Renal pelvis (tissue), 12 donors: ENCODE data around the gene NUDT9. TPM values are rescaled to one million over a fixed set of nuclear protein-coding genes. Genes with fewer than 3 reads are reported as not detected.
A peak's percentile ranks its signal among the peaks of the same experiment; 100 is the strongest.
"Not testable (repeated sequence)": the region's sequence is repeated elsewhere in the genome, so short reads cannot be mapped to it uniquely, and the experiment has no call there.

Experiments
- DNase-seq: peaks from one replicate; pipeline ENCODE4 v3.0.0-alpha.2; 2013
- long read RNA-seq, 16 experiments: transcript quantifications; one replicate each; lab custom pipeline, GENCODE V29; 2026
- polyA plus RNA-seq, 3 donors: library from polyadenylated mRNA; unstranded; fragments of 120-200 nt; gene quantifications; one replicate each; pipeline ENCODE4 v1.2.1, GENCODE V29; 2013; ENCODE audit not compliant: insufficient read length in 3 of 3

Gene NUDT9, protein sequence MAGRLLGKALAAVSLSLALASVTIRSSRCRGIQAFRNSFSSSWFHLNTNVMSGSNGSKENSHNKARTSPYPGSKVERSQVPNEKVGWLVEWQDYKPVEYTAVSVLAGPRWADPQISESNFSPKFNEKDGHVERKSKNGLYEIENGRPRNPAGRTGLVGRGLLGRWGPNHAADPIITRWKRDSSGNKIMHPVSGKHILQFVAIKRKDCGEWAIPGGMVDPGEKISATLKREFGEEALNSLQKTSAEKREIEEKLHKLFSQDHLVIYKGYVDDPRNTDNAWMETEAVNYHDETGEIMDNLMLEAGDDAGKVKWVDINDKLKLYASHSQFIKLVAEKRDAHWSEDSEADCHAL
- polyA plus RNA-seq = 10 to 100 TPM; 57.8 to 69.9 (median 68.7) TPM
- long read RNA-seq, donor 1, transcript NUDT9-201 (8 exons, 1,701 nt) = major isoform, 18 of 49 reads
- long read RNA-seq, donor 1, partial matches to known transcripts = 29 of 49 reads
- long read RNA-seq, donor 1, other reads (novel, unspliced or antisense) = 0 of 49 reads
- long read RNA-seq, donor 2, transcript NUDT9-201 (8 exons, 1,701 nt) = major isoform, 21 of 36 reads
- long read RNA-seq, donor 2, partial matches to known transcripts = 12 of 36 reads
- long read RNA-seq, donor 2, other reads (novel, unspliced or antisense) = 0 of 36 reads
- long read RNA-seq, donor 3, transcript NUDT9-201 (8 exons, 1,701 nt) = major isoform, 20 of 49 reads
- long read RNA-seq, donor 3, partial matches to known transcripts = 27 of 49 reads
- long read RNA-seq, donor 3, other reads (novel, unspliced or antisense) = 0 of 49 reads
- long read RNA-seq, donor 4, transcript NUDT9-201 (8 exons, 1,701 nt) = major isoform, 25 of 51 reads
- long read RNA-seq, donor 4, partial matches to known transcripts = 23 of 51 reads
- long read RNA-seq, donor 4, other reads (novel, unspliced or antisense) = 0 of 51 reads
- long read RNA-seq, donor 5, transcript NUDT9-201 (8 exons, 1,701 nt) = major isoform, 9 of 21 reads
- long read RNA-seq, donor 5, partial matches to known transcripts = 10 of 21 reads
- long read RNA-seq, donor 5, other reads (novel, unspliced or antisense) = 0 of 21 reads
- long read RNA-seq, donor 6, transcript NUDT9-201 (8 exons, 1,701 nt) = major isoform, 13 of 14 reads
- long read RNA-seq, donor 6, partial matches to known transcripts = 0 of 14 reads
- long read RNA-seq, donor 6, other reads (novel, unspliced or antisense) = 0 of 14 reads
- long read RNA-seq, donor 7, transcript NUDT9-201 (8 exons, 1,701 nt) = major isoform, 11 of 44 reads
- long read RNA-seq, donor 7, partial matches to known transcripts = 31 of 44 reads
- long read RNA-seq, donor 7, other reads (novel, unspliced or antisense) = 0 of 44 reads
- long read RNA-seq, donor 8, transcript NUDT9-201 (8 exons, 1,701 nt) = major isoform, 7 of 16 reads
- long read RNA-seq, donor 8, partial matches to known transcripts = 9 of 16 reads
- long read RNA-seq, donor 8, other reads (novel, unspliced or antisense) = 0 of 16 reads
- long read RNA-seq, donor 9, transcript NUDT9-201 (8 exons, 1,701 nt) = major isoform, 26 of 60 reads
- long read RNA-seq, donor 9, partial matches to known transcripts = 32 of 60 reads
- long read RNA-seq, donor 9, other reads (novel, unspliced or antisense) = 0 of 60 reads
- long read RNA-seq, donor 10, transcript NUDT9-201 (8 exons, 1,701 nt) = major isoform, 7 of 18 reads
- long read RNA-seq, donor 10, partial matches to known transcripts = 10 of 18 reads
- long read RNA-seq, donor 10, other reads (novel, unspliced or antisense) = 0 of 18 reads
- long read RNA-seq, donor 11, partial matches to known transcripts = 12 of 14 reads
- long read RNA-seq, donor 11, other reads (novel, unspliced or antisense) = 0 of 14 reads
- long read RNA-seq, donor 12, transcript NUDT9-201 (8 exons, 1,701 nt) = major isoform, 20 of 54 reads
- long read RNA-seq, donor 12, partial matches to known transcripts = 28 of 54 reads
- long read RNA-seq, donor 12, other reads (novel, unspliced or antisense) = 0 of 54 reads
- long read RNA-seq, donor 13, transcript NUDT9-201 (8 exons, 1,701 nt) = major isoform, 7 of 28 reads
- long read RNA-seq, donor 13, partial matches to known transcripts = 21 of 28 reads
- long read RNA-seq, donor 13, other reads (novel, unspliced or antisense) = 0 of 28 reads
- long read RNA-seq, donor 14, transcript NUDT9-201 (8 exons, 1,701 nt) = major isoform, 14 of 50 reads
- long read RNA-seq, donor 14, partial matches to known transcripts = 35 of 50 reads
- long read RNA-seq, donor 14, other reads (novel, unspliced or antisense) = 0 of 50 reads
- long read RNA-seq, donor 15, transcript NUDT9-201 (8 exons, 1,701 nt) = major isoform, 23 of 48 reads
- long read RNA-seq, donor 15, partial matches to known transcripts = 21 of 48 reads
- long read RNA-seq, donor 15, other reads (novel, unspliced or antisense) = 0 of 48 reads
- long read RNA-seq, donor 16, transcript NUDT9-201 (8 exons, 1,701 nt) = major isoform, 25 of 68 reads
- long read RNA-seq, donor 16, partial matches to known transcripts = 41 of 68 reads
- long read RNA-seq, donor 16, other reads (novel, unspliced or antisense) = 0 of 68 reads

- DNase-seq = peak; percentile 97
Observed at GRCh38 chr4:87422104-87423052, at the start of gene NUDT9. TSS of gene NUDT9 (plus strand) at chr4:87422573. CDS start at chr4:87422906, 333 bp downstream.

- peak; percentile 28 for DNase-seq
Observed at GRCh38 chr4:87375719-87376291, 46.6 kb upstream of the NUDT9 start.

DNA sequence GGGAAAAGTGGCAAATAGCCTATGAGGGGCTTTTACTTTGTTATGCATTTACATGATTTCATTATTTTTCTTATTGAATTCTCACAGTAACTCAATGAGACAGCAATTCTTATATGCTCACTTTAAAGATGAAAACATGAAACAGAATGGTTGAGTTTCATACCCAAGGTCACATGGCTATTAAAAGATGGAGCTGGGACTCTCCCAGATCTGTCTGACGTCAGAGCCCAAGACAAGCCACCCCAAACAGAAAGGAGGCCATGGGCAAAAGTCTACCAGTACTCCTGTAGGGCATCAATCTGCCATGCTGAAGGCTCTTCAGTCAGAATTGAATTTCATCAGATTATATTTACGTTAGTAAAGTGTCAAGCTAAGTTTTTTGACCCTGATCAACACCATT lies 44.6 kb upstream of the NUDT9 start:
- no peak for DNase-seq

DNA sequence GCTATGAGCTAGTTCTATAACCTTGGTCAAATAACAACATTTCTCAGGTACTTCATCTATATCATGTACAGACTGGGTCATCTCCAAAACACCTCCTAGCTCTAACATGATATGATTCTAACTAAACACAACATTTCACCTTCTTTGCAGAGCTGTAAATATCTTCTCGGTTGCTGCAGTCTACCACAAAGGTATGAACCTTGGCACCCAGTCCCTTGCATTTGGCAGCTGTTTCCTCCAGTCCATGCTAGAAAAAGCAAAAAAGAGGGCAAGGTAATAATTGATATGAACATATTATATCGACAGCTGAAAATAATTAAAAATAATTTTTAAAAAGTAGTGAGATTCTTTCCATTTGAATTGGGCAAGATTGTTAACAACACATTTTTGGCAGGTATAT lies 40.3 kb upstream of the NUDT9 start:
- DNase-seq = no peak

DNA sequence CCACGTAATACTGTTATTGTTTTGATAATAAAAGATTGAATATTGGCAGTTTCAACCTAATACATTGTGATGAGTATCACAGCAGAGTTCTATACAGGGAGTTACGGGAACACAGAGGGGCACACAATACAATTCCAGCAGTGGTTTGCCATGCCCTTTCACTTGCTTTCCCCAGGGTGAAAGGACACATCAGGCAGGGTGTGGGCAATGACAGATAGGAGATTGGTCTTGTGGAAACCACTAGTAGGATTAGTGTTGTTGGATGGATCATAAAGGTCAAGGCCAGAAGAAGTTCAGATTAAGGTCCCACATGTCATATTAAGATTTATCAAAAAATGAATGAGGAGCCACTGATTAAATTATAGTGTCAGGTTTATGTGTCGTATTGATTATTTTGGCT lies 39.4 kb upstream of the NUDT9 start:
- DNase-seq = no peak

DNA sequence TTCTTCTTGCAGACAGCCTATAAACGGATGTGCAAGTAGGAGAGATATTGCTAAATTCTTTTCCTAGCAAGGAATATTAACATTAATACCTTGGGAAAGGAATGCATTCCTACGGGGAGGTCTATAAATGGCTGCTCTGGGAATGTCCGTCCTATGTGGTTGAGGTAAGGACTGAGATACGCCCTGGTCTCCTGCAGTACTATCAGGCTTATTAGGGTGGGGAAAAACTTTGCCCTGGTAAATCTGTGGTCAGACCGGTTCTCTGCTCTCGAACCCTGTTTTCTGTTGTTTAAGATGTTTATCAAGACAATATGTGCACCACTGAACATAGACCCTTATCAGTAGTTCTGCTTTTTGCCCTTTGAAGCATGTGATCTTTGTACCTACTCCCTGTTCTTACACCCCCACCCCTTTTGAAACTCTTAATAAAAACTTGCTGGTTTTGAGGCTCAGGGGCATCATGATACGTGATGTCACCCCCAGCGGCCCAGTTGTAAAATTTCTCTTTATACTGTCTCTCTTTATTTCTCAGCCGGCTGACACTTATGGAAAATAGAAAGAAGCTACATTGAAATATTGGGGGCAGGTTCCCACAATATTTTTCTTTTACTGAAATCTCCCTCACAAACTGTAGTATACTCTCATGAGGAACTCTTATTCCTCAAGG lies 37.8 kb upstream of the NUDT9 start:
- DNase-seq = not testable (repeated sequence)

- no peak for DNase-seq
Observed at GRCh38 chr4:87387237-87387636, 35.1 kb upstream of the NUDT9 start.

DNA sequence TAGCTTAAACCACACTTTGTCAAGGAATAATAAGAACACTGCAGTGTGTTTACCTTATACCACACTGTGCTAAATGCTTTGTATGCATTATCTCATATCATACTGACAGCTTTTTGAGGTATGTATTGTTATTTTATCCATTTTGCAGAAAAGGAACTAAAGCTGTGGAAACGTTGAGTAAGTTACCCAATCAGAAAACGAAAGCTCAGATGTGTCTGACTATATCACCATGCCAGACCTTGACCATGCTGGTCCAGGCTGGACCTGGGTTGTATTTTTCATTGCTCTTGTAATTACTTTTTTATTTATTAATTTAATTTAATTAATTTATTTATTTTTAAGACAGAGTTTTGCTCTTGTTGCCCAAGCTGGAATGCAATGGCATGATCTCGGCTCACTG lies 33.5 kb upstream of the NUDT9 start:
- no peak for DNase-seq

- not testable (repeated sequence) for DNase-seq
Observed at GRCh38 chr4:87390055-87390454, 32.3 kb upstream of the NUDT9 start.

GRCh38 chr4:87390551-87390890 lies 31.9 kb upstream of the NUDT9 start:
- no peak for DNase-seq

DNA sequence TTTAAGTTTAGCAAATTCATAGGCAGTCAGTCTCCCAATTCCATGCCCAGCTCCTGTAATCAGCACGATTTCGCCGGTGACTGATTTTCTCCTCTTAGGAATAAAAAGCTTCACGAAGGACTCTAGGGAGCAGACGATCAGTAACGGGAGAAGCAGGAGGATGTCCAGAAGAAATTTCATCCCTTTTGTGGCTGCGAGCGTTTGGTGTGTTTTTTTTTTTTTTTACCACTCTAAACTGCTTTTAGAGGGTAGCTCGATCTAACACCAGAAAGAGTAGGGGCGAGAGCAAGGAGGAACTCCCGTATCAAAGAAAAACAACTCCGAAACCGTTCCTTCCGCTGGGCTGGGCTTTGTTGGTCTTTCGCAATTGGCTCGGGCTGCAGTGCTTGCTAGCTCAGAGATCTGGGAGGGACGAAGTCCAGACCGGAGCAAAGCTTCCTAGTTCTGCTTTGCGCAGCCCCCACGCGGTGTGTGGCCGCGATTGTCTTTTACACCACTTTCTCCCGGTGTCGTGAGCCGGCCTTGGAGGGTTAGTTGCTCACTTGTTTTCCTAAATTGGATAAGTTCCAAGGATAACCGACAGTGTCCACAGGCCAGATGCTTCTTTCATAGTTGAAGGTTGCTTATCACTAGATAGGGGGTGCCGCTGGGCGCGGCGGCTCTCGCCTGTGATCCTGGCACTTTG lies 31.3 kb upstream of the NUDT9 start, which contains the start of gene HSD17B11:
Gene HSD17B11, minus strand, starts transcription at position 298 of the 685 bp plus-strand sequence. Its CDS starts 118 bp downstream, at position 180.
- DNase-seq = peak; percentile 91

DNA sequence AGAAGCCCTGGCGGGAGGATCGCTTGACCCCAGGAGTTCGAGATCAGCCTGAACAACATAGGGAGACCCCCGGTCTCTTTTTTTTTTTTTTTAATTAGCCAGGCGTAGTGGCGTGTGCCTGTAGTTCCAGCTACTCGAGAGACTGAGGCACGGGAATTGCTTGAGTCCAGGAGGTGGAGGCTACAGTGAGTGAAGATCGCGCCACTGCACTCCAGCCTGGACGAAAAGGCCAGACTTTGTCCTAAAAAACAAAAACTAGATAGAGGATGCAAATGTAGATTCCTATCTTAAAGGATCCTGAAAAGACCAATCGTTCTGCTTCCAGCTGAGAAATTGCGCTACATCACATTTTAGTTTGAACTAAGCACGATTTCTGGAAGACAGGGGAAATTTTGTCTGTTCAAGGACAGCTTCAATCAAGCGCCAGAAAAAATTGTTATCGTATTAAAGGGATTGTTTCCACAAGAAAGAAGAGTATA lies 30.8 kb upstream of the NUDT9 start:
- no peak for DNase-seq

- DNase-seq = no peak
Observed at GRCh38 chr4:87392183-87392582, 30.2 kb upstream of the NUDT9 start.

DNA sequence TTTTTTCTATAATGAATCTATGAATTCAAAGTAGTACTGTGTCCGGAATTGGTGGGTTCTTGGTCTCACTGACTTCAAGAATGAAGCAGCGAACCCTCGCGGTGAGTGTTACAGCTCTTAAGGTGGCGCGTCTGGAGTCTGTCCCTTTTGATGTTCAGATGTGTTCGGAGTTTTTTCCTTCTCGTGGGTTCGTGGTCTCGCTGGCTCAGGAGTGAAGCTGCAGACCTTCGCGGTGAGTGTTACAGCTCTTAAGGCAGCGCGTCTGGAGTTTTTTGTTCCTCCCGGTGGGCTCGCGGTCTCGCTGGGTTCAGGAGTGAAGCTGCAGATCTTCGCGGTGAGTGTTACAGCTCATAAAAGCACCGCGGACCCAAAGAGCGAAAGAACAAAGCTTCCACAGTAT lies 27.3 kb upstream of the NUDT9 start:
- not testable (repeated sequence) for DNase-seq

GRCh38 chr4:87395851-87396250 lies 26.5 kb upstream of the NUDT9 start:
- DNase-seq = not testable (repeated sequence)

DNA sequence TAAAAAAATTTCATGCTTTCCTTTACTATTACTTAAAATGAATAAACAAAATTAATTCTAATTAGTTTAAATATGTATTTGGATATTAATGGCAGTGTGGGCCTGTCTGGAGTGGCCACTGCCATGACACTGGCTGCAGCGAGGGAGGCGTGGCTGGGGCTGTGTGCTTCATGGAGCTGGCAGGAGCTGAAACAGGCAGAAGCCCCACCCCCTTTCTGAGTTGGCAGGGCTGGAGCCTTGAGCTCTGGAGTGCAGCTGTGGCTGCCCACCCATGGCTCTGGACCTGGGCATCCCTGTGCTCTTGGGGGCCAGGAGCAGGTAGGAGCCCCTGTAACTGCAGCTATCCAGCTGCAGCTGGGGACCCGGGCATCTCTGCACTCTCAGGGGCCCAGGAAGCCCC lies 23.2 kb upstream of the NUDT9 start:
- no peak for DNase-seq
